ENCODE results near the gene PRRT4. TPM values are rescaled to one million over a fixed set of nuclear protein-coding genes. Genes with fewer than 3 reads are reported as not detected.

Gene PRRT4
- total and polyA plus RNA-seq, 4 donors, result 0.13 to 0.14 TPM; not detected in 2

DNA sequence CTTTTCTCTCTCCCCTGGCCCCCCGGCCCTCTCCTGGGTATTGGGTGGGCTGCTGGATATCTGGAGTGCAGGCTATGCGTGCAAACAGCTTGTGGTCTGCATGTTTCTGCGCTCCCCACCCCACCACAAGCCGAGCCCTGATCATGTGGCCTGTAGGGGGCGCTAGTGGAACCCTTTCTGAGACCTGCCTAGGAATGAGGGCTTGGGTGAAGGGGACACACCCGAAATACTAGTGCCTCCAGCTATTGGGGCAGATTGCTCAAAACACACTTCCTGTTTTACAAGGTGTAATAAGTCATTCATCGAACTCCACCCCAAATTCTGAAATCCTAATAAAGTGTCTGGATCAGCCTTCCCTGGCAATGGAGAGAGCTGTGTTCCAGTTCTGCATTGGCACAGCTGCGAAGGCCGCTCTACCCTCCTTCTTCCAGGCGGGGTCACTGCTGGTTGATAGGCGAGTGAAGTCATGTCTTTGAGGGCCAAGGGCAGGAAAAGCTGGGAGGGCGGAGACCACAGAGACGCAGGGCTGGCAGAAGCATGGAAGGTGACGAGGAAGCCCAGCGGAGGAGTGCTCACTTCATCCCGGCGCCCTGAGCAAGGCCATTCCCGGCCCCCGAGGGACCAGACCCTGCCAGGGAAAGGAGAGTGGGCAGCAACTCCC lies 19.8 kb upstream of the PRRT4 start:
- TF ChIP-seq, protein P1, sequence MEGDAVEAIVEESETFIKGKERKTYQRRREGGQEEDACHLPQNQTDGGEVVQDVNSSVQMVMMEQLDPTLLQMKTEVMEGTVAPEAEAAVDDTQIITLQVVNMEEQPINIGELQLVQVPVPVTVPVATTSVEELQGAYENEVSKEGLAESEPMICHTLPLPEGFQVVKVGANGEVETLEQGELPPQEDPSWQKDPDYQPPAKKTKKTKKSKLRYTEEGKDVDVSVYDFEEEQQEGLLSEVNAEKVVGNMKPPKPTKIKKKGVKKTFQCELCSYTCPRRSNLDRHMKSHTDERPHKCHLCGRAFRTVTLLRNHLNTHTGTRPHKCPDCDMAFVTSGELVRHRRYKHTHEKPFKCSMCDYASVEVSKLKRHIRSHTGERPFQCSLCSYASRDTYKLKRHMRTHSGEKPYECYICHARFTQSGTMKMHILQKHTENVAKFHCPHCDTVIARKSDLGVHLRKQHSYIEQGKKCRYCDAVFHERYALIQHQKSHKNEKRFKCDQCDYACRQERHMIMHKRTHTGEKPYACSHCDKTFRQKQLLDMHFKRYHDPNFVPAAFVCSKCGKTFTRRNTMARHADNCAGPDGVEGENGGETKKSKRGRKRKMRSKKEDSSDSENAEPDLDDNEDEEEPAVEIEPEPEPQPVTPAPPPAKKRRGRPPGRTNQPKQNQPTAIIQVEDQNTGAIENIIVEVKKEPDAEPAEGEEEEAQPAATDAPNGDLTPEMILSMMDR (IDR thresholded peaks at IDR 0.05; ENCODE audit: low read depth, low read length, missing input control), result peak; percentile 8
- no peak for TF ChIP-seq TAF1 (conservative IDR thresholded peaks at IDR 0.05)
- H3K27me3 ChIP-seq (ENCODE audit: control insufficient read depth in 4 of 4, insufficient read depth in 4 of 4, low read length in 3 of 4), result no peaks in the 10 kb centered on the region
- 74% methylated on average over 19 of the region's 19 CpGs for WGBS
- no peak overlapping the region for H3K9ac ChIP-seq (ENCODE audit: low read depth in 1 of 2, low read length in 2 of 2)
- H3K9me3 ChIP-seq (ENCODE audit: control insufficient read depth in 4 of 4, low read length in 3 of 4), result no peaks in the 10 kb centered on the region
- no peak overlapping the region for H3K4me3 ChIP-seq (ENCODE audit: low read depth in 1 of 3, low read length in 3 of 3)
- H3K27ac ChIP-seq (ENCODE audit: low read depth in 1 of 2, low read length in 2 of 2), result no peak overlapping the region
- no peak for DNase-seq (ENCODE audit: low spot score)
- no peaks in the 10 kb centered on the region for H3K36me3 ChIP-seq (ENCODE audit: control insufficient read depth in 4 of 4, insufficient read depth in 3 of 4, low read depth in 1 of 4, low read length in 3 of 4)
- H3K4me1 ChIP-seq (ENCODE audit: control insufficient read depth in 4 of 4, insufficient read depth in 4 of 4, low read length in 3 of 4), result no peaks in the 10 kb centered on the region

DNA sequence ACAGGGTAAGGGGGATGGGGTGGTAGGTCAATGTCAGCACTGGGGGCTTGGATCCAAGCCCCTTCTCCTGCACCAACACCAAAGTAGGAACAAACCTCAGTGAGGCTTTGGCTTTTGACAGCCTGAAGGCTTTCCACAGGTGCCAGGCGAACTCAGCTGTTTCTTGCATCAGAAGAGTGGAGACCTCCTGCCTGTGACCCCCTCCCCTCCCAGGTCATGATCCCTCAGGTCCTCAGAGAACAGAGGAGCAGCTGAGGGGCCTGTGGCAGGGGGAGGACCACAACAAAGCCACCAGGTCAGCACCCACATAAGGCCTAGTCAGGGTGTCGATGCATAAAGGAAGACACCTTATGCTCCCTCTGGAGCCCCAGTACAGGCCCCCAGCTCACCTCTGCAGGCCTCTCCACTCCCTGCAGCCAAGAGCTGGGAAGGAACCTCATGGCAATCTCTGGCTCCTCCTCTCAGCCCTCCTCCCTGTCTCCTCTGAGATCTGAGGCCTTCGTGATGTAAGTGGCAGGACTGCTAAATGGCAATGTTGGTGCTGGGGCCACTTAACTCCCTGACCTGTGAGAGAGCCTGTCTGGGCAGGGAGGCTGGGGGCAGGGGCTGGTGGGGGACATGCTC lies 19.1 kb upstream of the PRRT4 start:
- TF ChIP-seq, protein P2, sequence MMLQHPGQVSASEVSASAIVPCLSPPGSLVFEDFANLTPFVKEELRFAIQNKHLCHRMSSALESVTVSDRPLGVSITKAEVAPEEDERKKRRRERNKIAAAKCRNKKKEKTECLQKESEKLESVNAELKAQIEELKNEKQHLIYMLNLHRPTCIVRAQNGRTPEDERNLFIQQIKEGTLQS (IDR thresholded peaks at IDR 0.05), result no peak
- TF ChIP-seq JUND (IDR thresholded peaks at IDR 0.05) (no peak), RXRA (IDR thresholded peaks at IDR 0.05) (no peak), YY1 (IDR thresholded peaks at IDR 0.05) (no peak), FOXA1 (IDR thresholded peaks at IDR 0.05) (no peak), FOXA2 (IDR thresholded peaks at IDR 0.05) (no peak), TAF1 (conservative IDR thresholded peaks at IDR 0.05) (no peak)
- TF ChIP-seq, protein P3, sequence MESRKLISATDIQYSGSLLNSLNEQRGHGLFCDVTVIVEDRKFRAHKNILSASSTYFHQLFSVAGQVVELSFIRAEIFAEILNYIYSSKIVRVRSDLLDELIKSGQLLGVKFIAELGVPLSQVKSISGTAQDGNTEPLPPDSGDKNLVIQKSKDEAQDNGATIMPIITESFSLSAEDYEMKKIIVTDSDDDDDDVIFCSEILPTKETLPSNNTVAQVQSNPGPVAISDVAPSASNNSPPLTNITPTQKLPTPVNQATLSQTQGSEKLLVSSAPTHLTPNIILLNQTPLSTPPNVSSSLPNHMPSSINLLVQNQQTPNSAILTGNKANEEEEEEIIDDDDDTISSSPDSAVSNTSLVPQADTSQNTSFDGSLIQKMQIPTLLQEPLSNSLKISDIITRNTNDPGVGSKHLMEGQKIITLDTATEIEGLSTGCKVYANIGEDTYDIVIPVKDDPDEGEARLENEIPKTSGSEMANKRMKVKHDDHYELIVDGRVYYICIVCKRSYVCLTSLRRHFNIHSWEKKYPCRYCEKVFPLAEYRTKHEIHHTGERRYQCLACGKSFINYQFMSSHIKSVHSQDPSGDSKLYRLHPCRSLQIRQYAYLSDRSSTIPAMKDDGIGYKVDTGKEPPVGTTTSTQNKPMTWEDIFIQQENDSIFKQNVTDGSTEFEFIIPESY (IDR thresholded peaks at IDR 0.05), result no peak
- TF ChIP-seq, protein P4, sequence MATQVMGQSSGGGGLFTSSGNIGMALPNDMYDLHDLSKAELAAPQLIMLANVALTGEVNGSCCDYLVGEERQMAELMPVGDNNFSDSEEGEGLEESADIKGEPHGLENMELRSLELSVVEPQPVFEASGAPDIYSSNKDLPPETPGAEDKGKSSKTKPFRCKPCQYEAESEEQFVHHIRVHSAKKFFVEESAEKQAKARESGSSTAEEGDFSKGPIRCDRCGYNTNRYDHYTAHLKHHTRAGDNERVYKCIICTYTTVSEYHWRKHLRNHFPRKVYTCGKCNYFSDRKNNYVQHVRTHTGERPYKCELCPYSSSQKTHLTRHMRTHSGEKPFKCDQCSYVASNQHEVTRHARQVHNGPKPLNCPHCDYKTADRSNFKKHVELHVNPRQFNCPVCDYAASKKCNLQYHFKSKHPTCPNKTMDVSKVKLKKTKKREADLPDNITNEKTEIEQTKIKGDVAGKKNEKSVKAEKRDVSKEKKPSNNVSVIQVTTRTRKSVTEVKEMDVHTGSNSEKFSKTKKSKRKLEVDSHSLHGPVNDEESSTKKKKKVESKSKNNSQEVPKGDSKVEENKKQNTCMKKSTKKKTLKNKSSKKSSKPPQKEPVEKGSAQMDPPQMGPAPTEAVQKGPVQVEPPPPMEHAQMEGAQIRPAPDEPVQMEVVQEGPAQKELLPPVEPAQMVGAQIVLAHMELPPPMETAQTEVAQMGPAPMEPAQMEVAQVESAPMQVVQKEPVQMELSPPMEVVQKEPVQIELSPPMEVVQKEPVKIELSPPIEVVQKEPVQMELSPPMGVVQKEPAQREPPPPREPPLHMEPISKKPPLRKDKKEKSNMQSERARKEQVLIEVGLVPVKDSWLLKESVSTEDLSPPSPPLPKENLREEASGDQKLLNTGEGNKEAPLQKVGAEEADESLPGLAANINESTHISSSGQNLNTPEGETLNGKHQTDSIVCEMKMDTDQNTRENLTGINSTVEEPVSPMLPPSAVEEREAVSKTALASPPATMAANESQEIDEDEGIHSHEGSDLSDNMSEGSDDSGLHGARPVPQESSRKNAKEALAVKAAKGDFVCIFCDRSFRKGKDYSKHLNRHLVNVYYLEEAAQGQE (IDR thresholded peaks at IDR 0.05), result no peak
- TF ChIP-seq, protein P5, sequence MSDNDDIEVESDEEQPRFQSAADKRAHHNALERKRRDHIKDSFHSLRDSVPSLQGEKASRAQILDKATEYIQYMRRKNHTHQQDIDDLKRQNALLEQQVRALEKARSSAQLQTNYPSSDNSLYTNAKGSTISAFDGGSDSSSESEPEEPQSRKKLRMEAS (IDR thresholded peaks at IDR 0.05), result no peak
- Histone ChIP-seq H3K36me3 (ENCODE audit: control insufficient read depth in 4 of 4, insufficient read depth in 3 of 4, low read depth in 1 of 4, low read length in 3 of 4) (no peaks in the 10 kb centered on the region), H3K9me3 (ENCODE audit: control insufficient read depth in 4 of 4, low read length in 3 of 4) (no peaks in the 10 kb centered on the region), H3K27ac (ENCODE audit: low read depth in 1 of 2, low read length in 2 of 2) (no peak overlapping the region), H3K9ac (ENCODE audit: low read depth in 1 of 2, low read length in 2 of 2) (no peak overlapping the region), H3K4me1 (ENCODE audit: control insufficient read depth in 4 of 4, insufficient read depth in 4 of 4, low read length in 3 of 4) (no peaks in the 10 kb centered on the region), H3K27me3 (ENCODE audit: control insufficient read depth in 4 of 4, insufficient read depth in 4 of 4, low read length in 3 of 4) (no peaks in the 10 kb centered on the region), H3K4me3 (ENCODE audit: low read depth in 1 of 3, low read length in 3 of 3) (no peak overlapping the region)
- 93% methylated on average over 3 of the region's 3 CpGs for WGBS
- no peak for DNase-seq (ENCODE audit: low spot score)

All from liver (tissue), 9 donors.